GM19328 (cell line): ENCODE results near the gene IL6ST.

ENCODE experiments used
- ATAC-seq: cut with Tn5 transposase; IDR thresholded peaks from one replicate; pipeline ENCODE4 v1.9.1; 2021; ENCODE audit warnings: mild to moderate bottlenecking, moderate library complexity; ENCODE audit not compliant: unreplicated experiment

The IL6ST gene

GRCh38 chr5:55897905-55898304 is 96.9 kb downstream of the IL6ST start:
- ATAC-seq: no peak

- ATAC-seq: no peak
Observed at GRCh38 chr5:55897206-55897894, 97.4 kb downstream of the IL6ST start.

GRCh38 chr5:55896663-55897062 is 98.1 kb downstream of the IL6ST start:
- ATAC-seq: no peak

GRCh38 chr5:55896238-55896637 is 98.5 kb downstream of the IL6ST start:
- ATAC-seq: no peak

- no peak for ATAC-seq
Observed at GRCh38 chr5:55895346-55895745, 99.4 kb downstream of the IL6ST start.

GRCh38 chr5:55894135-55894534 is 100.6 kb downstream of the IL6ST start:
- no peak for ATAC-seq

GRCh38 chr5:55892479-55892878 is 102.3 kb downstream of the IL6ST start:
- no peak for ATAC-seq

GRCh38 chr5:55888205-55888604 is 106.6 kb downstream of the IL6ST start:
- no peak for ATAC-seq

- ATAC-seq: no peak
Observed at GRCh38 chr5:55885359-55885758, 109.4 kb downstream of the IL6ST start.
